ENCODE measurements around the gene LRP1-AS.

LRP1-AS gene

DNA sequence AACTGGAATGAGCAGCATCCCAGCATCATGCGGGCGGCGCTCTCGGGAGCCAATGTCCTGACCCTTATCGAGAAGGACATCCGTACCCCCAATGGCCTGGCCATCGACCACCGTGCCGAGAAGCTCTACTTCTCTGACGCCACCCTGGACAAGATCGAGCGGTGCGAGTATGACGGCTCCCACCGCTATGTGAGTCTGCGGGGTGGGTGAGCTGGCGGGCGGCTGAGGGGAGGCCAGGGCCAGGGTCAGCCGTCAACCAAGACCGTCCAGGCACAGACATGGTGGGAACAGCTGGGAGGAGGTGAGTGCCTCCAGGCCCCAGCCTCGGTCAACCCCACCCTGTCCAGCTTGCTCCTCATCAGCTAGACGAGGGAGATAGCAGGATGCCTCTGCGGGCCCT lies 43.4 kb upstream of the LRP1-AS start:
- no peak for ATAC-seq
- no peak for TF ChIP-seq ZNF8 (CRISPR knock-in tag; IDR thresholded peaks at IDR 0.05)
- no peak for TF ChIP-seq TOX (CRISPR knock-in tag; IDR thresholded peaks at IDR 0.05; ENCODE audit: borderline replicate concordance)
- no peak for TF ChIP-seq PATZ1 (CRISPR knock-in tag; IDR thresholded peaks at IDR 0.05; ENCODE audit: borderline replicate concordance)
- no peak for TF ChIP-seq RARB (CRISPR knock-in tag; IDR thresholded peaks at IDR 0.05)
- no peak for TF ChIP-seq ZC3H10 (CRISPR knock-in tag; IDR thresholded peaks at IDR 0.05)
- TF ChIP-seq CSRNP3 (CRISPR knock-in tag; IDR thresholded peaks at IDR 0.05), result no peak
- no peak for TF ChIP-seq ZNF565 (CRISPR knock-in tag; conservative IDR thresholded peaks at IDR 0.05; ENCODE audit: low read depth)
- TF ChIP-seq CREB5 (CRISPR knock-in tag; IDR thresholded peaks at IDR 0.05; ENCODE audit: low read depth), result no peak
- no peak for TF ChIP-seq ARNTL (CRISPR knock-in tag; IDR thresholded peaks at IDR 0.05; ENCODE audit: borderline replicate concordance, low read depth)
- no peak for TF ChIP-seq BACH2 (CRISPR knock-in tag; IDR thresholded peaks at IDR 0.05; ENCODE audit: borderline replicate concordance)
- TF ChIP-seq ZNF70 (CRISPR knock-in tag; IDR thresholded peaks at IDR 0.05), result no peak
- no peak for TF ChIP-seq GLIS3 (CRISPR knock-in tag; IDR thresholded peaks at IDR 0.05)
- no peak for TF ChIP-seq PPARA (CRISPR knock-in tag; IDR thresholded peaks at IDR 0.05; ENCODE audit: borderline replicate concordance)
- TF ChIP-seq TCF4 (CRISPR knock-in tag; IDR thresholded peaks at IDR 0.05; ENCODE audit: borderline replicate concordance), result no peak
- no peak for TF ChIP-seq OSR1 (CRISPR knock-in tag; IDR thresholded peaks at IDR 0.05)
- no peak for TF ChIP-seq TSHZ2 (CRISPR knock-in tag; IDR thresholded peaks at IDR 0.05)
- no peak for TF ChIP-seq ZFP3 (CRISPR knock-in tag; IDR thresholded peaks at IDR 0.05)

DNA sequence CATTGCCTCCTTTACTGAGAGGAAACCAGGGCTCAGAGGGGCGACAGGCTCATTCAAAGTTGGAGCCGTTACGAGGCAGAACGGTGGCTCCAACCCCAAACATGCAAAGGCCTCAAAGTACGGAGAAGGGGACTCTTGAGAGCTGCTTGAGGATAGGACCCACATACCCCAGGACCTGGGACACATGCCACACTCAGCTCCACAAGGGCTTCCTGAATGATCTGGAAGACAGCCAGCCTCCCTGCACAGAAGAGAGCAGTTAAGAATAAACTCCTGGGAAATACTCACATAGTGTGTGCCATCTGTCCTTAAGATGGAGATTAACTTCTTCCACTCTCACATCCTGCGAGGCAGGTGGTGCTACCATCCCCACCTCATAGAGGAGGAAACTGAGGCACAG lies 42.6 kb upstream of the LRP1-AS start:
- TF ChIP-seq ZNF70 (CRISPR knock-in tag; IDR thresholded peaks at IDR 0.05), result no peak
- no peak for TF ChIP-seq ZFP3 (CRISPR knock-in tag; IDR thresholded peaks at IDR 0.05)
- TF ChIP-seq ARNTL (CRISPR knock-in tag; IDR thresholded peaks at IDR 0.05; ENCODE audit: borderline replicate concordance, low read depth), result no peak
- TF ChIP-seq OSR1 (CRISPR knock-in tag; IDR thresholded peaks at IDR 0.05), result no peak
- no peak for TF ChIP-seq CREB5 (CRISPR knock-in tag; IDR thresholded peaks at IDR 0.05; ENCODE audit: low read depth)
- no peak for TF ChIP-seq ESRRG (CRISPR knock-in tag; IDR thresholded peaks at IDR 0.05)
- TF ChIP-seq ZNF565 (CRISPR knock-in tag; conservative IDR thresholded peaks at IDR 0.05; ENCODE audit: low read depth), result no peak
- no peak for TF ChIP-seq TOX (CRISPR knock-in tag; IDR thresholded peaks at IDR 0.05; ENCODE audit: borderline replicate concordance)

DNA sequence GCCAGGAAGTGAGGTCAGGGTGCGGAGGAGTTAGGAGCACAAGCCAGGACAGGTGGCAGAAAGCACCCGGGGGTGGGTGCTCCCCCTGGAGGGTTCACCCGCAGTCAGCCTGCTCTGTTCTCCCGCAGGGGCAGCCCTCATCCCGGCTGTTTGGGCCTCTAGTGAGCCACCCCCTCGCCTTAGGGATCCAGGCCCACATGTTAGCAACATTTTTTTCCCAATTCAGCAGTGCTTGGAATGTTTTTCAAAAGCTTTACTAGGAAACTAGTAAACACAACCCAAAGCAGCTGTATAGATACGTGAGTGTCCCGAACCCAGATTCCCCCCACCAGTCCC lies 40.6 kb upstream of the LRP1-AS start:
- no peak for ATAC-seq
- TF ChIP-seq RARB (CRISPR knock-in tag; IDR thresholded peaks at IDR 0.05) (no peak), CSDC2 (CRISPR knock-in tag; IDR thresholded peaks at IDR 0.05) (no peak), POU6F1 (CRISPR knock-in tag; IDR thresholded peaks at IDR 0.05; ENCODE audit: borderline replicate concordance, low read depth) (no peak), TSHZ2 (CRISPR knock-in tag; IDR thresholded peaks at IDR 0.05) (no peak), ZNF565 (CRISPR knock-in tag; conservative IDR thresholded peaks at IDR 0.05; ENCODE audit: low read depth) (no peak), TCF4 (CRISPR knock-in tag; IDR thresholded peaks at IDR 0.05; ENCODE audit: borderline replicate concordance) (no peak), OSR1 (CRISPR knock-in tag; IDR thresholded peaks at IDR 0.05) (no peak), ZFP3 (CRISPR knock-in tag; IDR thresholded peaks at IDR 0.05) (no peak), CSRNP3 (CRISPR knock-in tag; IDR thresholded peaks at IDR 0.05) (no peak), ZFP30 (CRISPR knock-in tag; IDR thresholded peaks at IDR 0.05) (no peak), ZC3H10 (CRISPR knock-in tag; IDR thresholded peaks at IDR 0.05) (no peak), ZNF8 (CRISPR knock-in tag; IDR thresholded peaks at IDR 0.05) (no peak), ISL1 (CRISPR knock-in tag; IDR thresholded peaks at IDR 0.05) (no peak), BACH2 (CRISPR knock-in tag; IDR thresholded peaks at IDR 0.05; ENCODE audit: borderline replicate concordance) (no peak)

More for the DNA sequence above, 42.6 kb upstream of the LRP1-AS start:
- ATAC-seq, result no peak; the same call in 2 of the 3 replicates

Measured in SK-N-SH treated with all-trans-retinoic acid at 6 μM for 48 hours (cell line).